Ishikawa (cell line): Measurements from ENCODE around the gene ATXN10.

ENCODE experiments used
- EP300 ChIP-seq: IDR thresholded peaks from 2 replicates; pipeline ENCODE4 v1.6.1; 2012; ENCODE audit warnings: borderline replicate concordance
- RAD21 ChIP-seq: IDR thresholded peaks from 2 replicates; pipeline ENCODE4 v1.6.1; 2012; ENCODE audit warnings: low read depth
- TAF1 ChIP-seq: IDR thresholded peaks from 2 replicates; pipeline ENCODE4 v1.6.1; 2012; ENCODE audit warnings: low read depth, mild to moderate bottlenecking
- YY1 ChIP-seq: IDR thresholded peaks from 2 replicates; pipeline ENCODE4 v1.6.1; 2012; ENCODE audit warnings: low read depth

- TF ChIP-seq RAD21, result no peak
- TF ChIP-seq EP300, result no peak
- no peak for TF ChIP-seq TAF1
- no peak for TF ChIP-seq YY1
Measured at GRCh38 chr22:45889093-45889538, 217.5 kb downstream of the ATXN10 start.
